ENCODE measurements around the gene CCDC185. TPM values are rescaled to one million over a fixed set of nuclear protein-coding genes. Genes with fewer than 3 reads are reported as not detected.

The CCDC185 gene
- polyA plus RNA-seq, 3 donors: not detected

- Histone ChIP-seq H3K27ac (ENCODE audit: low read depth in 1 of 2, low read length in 2 of 2) (no peak overlapping the region), H3K27me3 (ENCODE audit: control insufficient read depth in 2 of 2, insufficient read depth in 2 of 2, low read length in 2 of 2) (no peaks in the 10 kb centered on the region), H3K9ac (ENCODE audit: insufficient read depth, low read length, poor library complexity, severe bottlenecking) (no peak overlapping the region), H3K4me1 (ENCODE audit: control insufficient read depth in 1 of 2, insufficient read depth in 2 of 2, low read length in 2 of 2) (no peaks in the 10 kb centered on the region), H4K20me1 (ENCODE audit: insufficient read depth, low read length) (no peaks in the 10 kb centered on the region), H3K4me3 (replicated peaks in 1 of 3; ENCODE audit: low read depth in 2 of 3, low read length in 3 of 3) (no peak overlapping the region), H2AFZ (ENCODE audit: insufficient read depth, low read depth, low read length, poor library complexity, severe bottlenecking) (no peak overlapping the region), H3K36me3 (replicated peaks in 1 of 2; ENCODE audit: control insufficient read depth in 1 of 2, insufficient read depth in 2 of 2, low read length in 2 of 2) (no peaks in the 10 kb centered on the region), H3K9me3 (replicated peaks in 1 of 2; ENCODE audit: control insufficient read depth in 1 of 2, insufficient read depth in 1 of 2, low read length in 2 of 2) (no peaks in the 10 kb centered on the region), H3K79me2 (ENCODE audit: insufficient read depth, low read length) (no peaks in the 10 kb centered on the region), H3K4me2 (replicated peaks; ENCODE audit: extremely low read depth, low read length, poor library complexity, severe bottlenecking) (no peak overlapping the region)
- no peaks in the 10 kb centered on the region for H3K4me1 Mint-ChIP-seq
- DNase-seq: no peak
- no peak overlapping the region for H3K4me3 Mint-ChIP-seq
- TF ChIP-seq CTCF (IDR thresholded peaks at IDR 0.05): no peak
- H3K9me3 Mint-ChIP-seq: peaks cover 0 to 6% (median 0%) of the 10 kb centered on the region in 7 donors
- intact Hi-C loops (cut with micrococcal nuclease): no loop called here
- WGBS (ENCODE audit: insufficient coverage): 80% methylated on average over 1 of the region's 1 CpG
- no peak overlapping the region for H3K27ac Mint-ChIP-seq
- peaks cover 7 to 14% (median 13%) of the 10 kb centered on the region in 3 donors for H3K27me3 Mint-ChIP-seq (ENCODE audit: low read depth in 3 of 3)
- no peaks in the 10 kb centered on the region for H3K36me3 Mint-ChIP-seq
These were observed 27.8 kb downstream of the CCDC185 start for GRCh38 chr1:223421025-223421424.

GRCh38 chr1:223421676-223422075 lies 28.5 kb downstream of the CCDC185 start:
- H3K36me3 ChIP-seq (replicated peaks in 1 of 2; ENCODE audit: control insufficient read depth in 1 of 2, insufficient read depth in 2 of 2, low read length in 2 of 2): no peaks in the 10 kb centered on the region
- no peak overlapping the region for H3K27ac Mint-ChIP-seq
- H2AFZ ChIP-seq (ENCODE audit: insufficient read depth, low read depth, low read length, poor library complexity, severe bottlenecking): no peak overlapping the region
- no peak overlapping the region for H3K4me2 ChIP-seq (replicated peaks; ENCODE audit: extremely low read depth, low read length, poor library complexity, severe bottlenecking)
- peaks cover 0 to 6% (median 0%) of the 10 kb centered on the region in 7 donors for H3K9me3 Mint-ChIP-seq
- H3K4me1 ChIP-seq (ENCODE audit: control insufficient read depth in 1 of 2, insufficient read depth in 2 of 2, low read length in 2 of 2): no peaks in the 10 kb centered on the region
- H3K36me3 Mint-ChIP-seq: no peaks in the 10 kb centered on the region
- no peak for TF ChIP-seq CTCF (IDR thresholded peaks at IDR 0.05)
- no peaks in the 10 kb centered on the region for H3K79me2 ChIP-seq (ENCODE audit: insufficient read depth, low read length)
- H3K27me3 ChIP-seq (ENCODE audit: control insufficient read depth in 2 of 2, insufficient read depth in 2 of 2, low read length in 2 of 2): no peaks in the 10 kb centered on the region
- H3K4me3 Mint-ChIP-seq: no peak overlapping the region
- DNase-seq: no peak
- intact Hi-C loops (cut with micrococcal nuclease): no loop called here
- 43% methylated on average over 1 of the region's 2 CpGs for WGBS (ENCODE audit: insufficient coverage)
- H4K20me1 ChIP-seq (ENCODE audit: insufficient read depth, low read length): no peaks in the 10 kb centered on the region
- no peak overlapping the region for H3K4me3 ChIP-seq (replicated peaks in 1 of 3; ENCODE audit: low read depth in 2 of 3, low read length in 3 of 3)
- H3K4me1 Mint-ChIP-seq: no peaks in the 10 kb centered on the region
- peaks cover 9 to 16% (median 13%) of the 10 kb centered on the region in 3 donors for H3K27me3 Mint-ChIP-seq (ENCODE audit: low read depth in 3 of 3)
- no peaks in the 10 kb centered on the region for H3K9me3 ChIP-seq (replicated peaks in 1 of 2; ENCODE audit: control insufficient read depth in 1 of 2, insufficient read depth in 1 of 2, low read length in 2 of 2)
- no peak overlapping the region for H3K27ac ChIP-seq (ENCODE audit: low read depth in 1 of 2, low read length in 2 of 2)
- no peak overlapping the region for H3K9ac ChIP-seq (ENCODE audit: insufficient read depth, low read length, poor library complexity, severe bottlenecking)

All from CD14-positive monocyte (primary cell).